ENCODE measurements around the gene SLC43A3.
"Not testable (repeated sequence)": the region's sequence is repeated elsewhere in the genome, so short reads cannot be mapped to it uniquely, and the experiment has no call there.

The SLC43A3 gene

DNA sequence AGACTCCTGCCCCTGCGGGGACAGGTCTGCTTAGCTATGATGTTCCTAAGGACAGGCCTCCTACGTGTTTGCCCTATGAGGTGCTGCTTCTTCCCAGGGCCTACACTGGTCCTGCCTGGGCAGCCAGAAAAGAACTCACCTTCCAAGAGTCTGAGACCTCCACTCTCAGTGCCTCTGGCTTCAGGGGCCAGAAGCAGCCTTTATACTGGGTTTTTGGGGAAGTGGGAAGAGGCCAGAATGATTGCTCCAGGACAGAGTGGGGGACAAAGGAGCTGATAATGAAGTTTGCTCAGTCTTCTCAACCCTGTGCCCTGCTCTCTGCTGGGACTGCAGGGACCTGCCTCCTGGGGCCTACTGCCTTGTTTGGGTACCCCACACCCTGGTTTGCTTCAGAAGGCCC is 45.9 kb downstream of the SLC43A3 start, which contains the start of gene PRG3:
TSS of gene PRG3 (minus strand) at position 176 of the 400 bp plus-strand sequence. CDS start 442 bp downstream, outside the sequence.
- no peak for DNase-seq (ENCODE audit: low read depth, low spot score)

DNA sequence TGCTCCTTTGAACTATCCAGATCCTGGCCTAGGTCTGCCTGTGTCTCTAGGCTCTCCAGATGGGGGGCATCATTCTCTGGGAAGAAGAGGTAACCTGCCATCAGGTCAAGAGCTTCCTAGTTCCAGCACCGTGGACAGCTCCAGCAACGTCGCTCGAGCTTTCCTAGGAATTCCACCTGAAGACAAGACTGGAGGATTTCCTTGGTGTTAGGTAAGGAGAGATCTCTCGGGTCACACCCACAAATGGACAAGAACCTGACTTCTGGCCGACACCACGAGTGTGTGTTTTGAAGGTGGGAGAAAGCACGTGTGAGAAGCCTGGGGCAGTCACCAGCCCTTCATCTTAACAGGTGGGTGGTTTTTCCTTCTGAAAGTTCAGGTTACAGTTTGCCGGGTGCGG is 47.2 kb downstream of the SLC43A3 start:
- no peak for DNase-seq (ENCODE audit: low read depth, low spot score)

DNA sequence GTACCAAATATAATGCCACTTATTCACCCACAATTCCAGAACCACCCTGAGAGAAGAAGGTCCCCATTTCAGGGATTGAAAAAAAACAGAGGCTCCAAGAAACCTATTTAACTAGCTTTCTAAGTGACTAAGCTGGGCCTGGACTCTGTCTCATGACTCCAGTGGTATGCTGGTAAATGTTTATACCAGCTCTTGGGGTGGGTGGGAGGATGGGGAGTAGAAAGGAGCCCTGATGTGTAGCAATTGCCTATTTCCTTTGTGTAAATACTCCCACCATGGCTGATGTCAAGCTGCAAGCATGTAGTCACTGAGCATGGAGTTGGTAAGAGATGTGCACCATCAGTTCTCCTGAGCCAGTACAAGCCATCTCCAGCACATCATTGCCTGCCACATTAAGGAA is 48.7 kb downstream of the SLC43A3 start:
- DNase-seq (ENCODE audit: low read depth, low spot score): no peak

DNA sequence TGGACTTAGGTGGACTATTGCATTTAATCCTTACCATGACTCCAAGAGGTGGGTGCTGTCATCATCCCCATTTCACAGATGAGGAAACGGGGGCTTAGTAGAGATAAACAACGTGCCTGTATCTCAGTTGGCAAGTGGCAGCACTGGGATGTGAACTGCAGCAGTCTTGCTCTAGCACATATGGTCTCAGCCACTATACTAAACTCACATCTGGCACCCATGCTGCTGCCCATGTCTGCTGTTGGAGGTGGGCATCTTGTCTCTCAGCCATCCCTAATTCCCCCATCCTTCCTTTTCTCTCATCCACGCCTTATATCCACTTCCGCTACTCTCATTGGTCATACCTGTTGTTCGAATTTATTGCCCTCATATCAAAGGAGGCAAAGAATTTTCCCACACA is 49.8 kb downstream of the SLC43A3 start:
- no peak for DNase-seq (ENCODE audit: low read depth, low spot score)

DNA sequence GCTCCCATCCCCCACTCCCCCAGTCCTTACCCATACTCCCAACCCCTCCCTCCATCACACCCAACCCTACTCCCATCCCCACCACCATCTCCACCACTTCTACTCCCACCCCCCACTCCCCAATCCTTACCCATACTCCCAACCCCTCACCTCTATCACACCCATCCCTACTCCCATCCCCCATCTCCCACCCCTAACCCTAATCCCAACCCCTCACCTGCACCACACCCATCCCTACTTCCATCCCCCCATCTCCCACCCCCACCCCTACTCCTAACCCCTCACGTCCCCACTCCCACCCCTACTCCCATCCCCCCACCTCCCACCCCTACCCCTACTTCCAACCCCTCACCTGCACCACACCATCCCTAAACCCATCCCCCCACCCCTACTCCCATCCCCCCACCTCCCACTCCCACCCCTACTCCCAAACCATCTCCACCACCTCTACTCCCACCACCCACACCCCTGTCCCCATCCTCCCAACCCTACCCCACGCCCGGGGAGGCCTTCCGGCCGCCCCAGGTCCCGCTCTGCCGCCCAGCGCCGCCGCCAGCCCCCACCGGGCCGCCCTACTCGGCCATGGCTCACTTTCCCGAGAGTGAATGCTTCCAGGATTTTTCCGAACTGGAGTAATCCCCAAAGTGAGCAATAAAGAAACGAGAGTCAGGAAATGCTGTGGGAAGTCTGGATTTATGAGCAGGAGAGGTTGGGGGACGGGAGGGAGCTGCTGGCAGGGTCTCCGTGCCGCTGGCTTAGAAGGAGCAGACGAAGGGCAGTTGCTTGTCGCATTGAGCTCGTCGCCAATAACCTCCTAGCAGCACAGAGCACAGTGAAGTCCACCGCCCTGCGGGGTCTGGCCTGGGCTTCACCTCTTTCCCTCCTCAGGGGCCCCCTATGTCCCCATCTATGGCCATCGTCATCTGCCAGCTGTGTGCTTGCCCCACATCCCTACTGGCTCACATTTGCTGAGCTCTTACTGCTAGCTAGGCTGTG is 50.5 kb downstream of the SLC43A3 start:
- DNase-seq (ENCODE audit: low read depth, low spot score): no peak

DNA sequence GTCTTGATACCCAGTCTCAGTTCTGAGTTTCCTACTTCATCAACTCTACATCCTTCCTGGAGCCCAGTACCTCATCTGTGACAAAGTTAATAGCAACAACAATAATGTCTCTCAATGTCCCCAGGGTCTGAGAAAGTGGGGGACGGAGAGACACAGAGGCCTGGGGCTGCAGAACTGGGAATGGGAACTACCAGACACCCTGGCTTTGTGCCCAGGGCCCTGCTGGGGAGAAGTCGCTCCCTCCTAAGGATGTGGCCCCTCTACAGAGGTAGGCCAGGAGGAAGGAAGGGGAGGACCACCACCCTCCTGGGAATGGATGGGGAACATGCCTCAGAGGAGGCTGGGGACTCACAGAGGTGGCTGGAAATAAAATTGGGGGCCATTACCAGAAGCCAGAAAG is 51.4 kb downstream of the SLC43A3 start:
- DNase-seq (ENCODE audit: low read depth, low spot score): no peak

DNA sequence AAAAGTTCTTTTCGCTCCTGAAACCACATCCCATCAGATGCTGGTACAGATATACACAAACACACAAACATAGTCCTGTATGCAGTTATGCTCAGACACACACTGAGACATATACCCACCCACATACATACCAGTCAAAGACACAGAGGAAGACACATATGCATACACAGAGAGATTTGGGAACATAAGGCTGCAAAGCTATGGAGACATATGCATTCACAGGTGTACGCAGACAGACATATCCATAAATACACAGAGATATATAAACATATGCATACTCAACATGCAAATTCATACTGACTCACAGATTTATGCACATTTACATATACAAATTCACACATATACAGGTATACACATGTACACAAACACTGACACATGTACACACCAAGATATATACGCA is 52.0 kb downstream of the SLC43A3 start:
- no peak for DNase-seq (ENCODE audit: low read depth, low spot score)

DNA sequence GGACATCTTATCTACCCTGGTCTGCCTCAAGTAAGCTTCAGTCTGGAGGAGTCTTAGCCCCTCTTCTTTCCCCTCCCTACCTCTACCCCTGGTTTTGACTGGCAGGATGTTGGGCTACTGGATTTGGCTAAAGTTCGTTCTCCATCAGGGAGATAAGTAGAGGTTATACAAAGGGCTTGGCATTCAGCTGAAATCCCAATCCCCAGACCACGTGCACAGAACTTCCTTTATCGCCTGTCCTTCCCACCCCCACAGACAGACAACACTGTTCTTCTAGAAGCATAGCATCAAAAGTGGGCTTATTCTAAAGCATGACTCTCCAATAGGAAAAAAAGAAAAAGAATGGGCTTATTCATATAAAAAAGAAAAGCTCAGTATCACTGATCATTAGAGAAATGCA is 53.8 kb downstream of the SLC43A3 start:
- DNase-seq (ENCODE audit: low read depth, low spot score): no peak

DNA sequence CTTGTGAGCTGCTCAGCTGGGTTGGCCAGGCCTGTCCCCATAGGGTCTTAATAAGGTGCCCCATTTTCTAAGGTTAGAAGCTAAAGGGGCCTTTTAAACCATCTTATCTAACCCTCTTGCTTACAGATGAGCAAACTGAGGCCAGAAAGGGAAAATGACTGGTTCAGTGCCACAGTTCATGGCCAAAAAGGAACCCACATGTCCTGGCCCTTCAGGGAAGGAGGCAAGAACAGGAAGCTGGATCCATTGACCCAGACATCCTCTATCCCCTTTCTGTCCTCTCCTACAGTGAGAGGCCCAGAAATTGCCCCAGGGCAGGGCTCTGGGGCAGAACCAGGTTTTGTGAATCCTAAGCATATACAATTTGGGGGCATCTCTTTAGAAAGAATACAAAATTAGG is 56.0 kb downstream of the SLC43A3 start:
- DNase-seq (ENCODE audit: low read depth, low spot score): no peak

DNA sequence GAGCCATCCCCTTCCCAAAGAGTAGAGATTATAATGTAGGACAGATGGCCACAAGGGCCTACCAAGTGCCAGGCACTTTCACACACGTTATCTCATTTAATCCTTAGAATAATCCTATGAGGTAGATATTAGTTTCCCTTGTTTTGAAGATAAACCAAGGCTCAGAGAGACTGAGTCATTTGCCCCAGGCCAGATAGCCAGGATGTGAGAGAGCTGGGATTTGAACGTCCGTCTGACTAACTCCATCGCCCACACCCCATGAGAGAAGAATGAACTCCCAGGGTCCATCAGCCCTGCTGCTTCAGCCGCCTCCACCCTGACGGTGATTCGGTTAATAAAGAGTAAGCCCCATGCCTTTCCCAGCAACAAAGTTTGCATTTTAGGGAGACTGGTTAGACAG is 56.7 kb downstream of the SLC43A3 start:
- DNase-seq (ENCODE audit: low read depth, low spot score): no peak

DNA sequence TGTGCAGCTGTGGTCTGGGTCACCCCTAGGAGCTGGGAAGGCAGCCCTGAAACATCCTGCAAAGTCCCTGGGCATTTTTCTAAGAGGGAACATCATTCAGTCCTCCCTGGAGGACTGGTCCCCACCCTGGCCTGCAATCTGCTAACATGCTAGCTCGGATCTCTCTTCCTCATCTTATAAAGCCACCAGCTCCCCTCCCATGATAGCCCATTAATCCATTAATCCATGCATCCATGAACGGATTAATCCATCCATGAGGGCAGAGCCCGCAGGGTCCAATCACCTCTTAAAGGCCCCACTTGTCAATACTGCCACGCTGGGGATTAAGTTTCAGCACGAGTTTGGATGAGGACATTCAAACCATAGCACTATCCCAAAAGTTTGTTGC is 58.1 kb downstream of the SLC43A3 start:
- DNase-seq (ENCODE audit: low read depth, low spot score): no peak

DNA sequence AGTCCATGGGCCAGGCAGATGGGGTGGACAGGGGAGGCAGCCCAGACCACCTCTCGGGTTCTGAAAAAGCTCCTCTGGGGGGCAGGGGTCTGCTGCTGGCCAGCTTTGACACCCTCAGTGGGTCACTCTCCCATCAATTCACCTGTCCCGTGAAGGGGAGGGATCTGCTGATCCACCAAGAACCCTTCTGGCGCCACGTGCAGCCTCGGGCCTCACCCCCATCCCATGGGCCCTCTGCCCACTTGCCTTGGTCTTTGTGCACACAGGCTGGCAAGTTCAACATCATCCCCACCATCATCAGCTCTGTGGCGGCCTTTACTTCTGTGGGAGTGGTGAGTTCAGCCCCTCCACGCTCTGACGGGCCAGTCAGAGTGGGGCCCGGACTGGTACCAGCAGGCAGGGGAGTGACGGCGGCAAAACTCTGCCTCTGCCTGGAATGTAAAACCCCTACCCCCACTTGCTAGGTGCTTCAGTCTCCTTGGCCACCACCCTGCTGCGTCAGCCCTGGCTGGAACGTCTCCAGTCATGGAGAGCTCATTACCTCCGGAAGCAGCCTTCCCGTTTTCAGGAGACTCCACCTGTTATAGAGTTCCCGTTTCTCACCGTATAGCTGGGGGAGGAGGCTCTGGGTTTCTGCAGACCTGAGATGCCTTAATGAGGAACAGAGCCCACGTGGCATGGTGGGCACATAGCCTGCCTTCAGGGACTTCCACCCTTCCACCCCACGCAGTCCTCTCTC is 58.6 kb downstream of the SLC43A3 start:
- no peak for DNase-seq (ENCODE audit: low read depth, low spot score)

DNA sequence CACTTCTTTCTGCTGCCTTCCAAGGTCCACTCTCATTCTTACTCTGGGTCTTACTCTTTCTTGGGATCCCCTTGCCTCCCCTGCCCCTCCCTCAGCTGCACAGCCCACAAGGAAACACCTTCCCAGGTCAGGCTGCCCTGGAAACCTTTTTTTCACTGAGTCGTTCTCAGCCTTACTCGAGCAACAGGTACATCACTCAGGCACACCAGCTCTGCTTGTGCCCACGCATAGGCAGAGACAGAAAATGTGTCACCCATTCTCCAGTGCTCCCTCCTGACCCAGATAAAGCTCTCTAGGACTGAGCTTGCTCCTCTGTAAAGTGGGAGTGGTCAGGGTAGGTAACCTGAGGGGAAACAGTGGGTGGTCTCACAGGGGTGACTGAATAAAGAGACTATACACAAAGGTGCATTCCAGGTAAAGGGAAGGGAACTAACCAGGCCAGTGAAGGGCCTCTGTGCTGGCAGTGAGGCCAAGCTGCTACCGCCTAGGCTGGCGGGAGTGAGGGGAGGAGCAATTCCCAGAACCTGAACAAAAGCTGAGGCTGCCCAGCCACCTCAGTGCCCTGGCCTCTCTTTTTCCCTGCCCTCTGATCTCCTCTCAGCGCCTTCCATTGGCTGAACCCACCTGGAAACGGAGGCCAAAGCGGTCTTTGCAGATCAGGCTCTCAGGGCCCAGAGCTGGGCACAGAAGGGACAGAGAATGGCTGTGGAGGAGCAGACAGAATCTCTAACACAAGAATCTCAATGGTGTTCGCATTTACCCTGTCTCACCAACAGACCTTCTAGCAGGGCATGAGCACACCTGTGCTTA is 61.9 kb downstream of the SLC43A3 start:
- DNase-seq (ENCODE audit: low read depth, low spot score): no peak

DNA sequence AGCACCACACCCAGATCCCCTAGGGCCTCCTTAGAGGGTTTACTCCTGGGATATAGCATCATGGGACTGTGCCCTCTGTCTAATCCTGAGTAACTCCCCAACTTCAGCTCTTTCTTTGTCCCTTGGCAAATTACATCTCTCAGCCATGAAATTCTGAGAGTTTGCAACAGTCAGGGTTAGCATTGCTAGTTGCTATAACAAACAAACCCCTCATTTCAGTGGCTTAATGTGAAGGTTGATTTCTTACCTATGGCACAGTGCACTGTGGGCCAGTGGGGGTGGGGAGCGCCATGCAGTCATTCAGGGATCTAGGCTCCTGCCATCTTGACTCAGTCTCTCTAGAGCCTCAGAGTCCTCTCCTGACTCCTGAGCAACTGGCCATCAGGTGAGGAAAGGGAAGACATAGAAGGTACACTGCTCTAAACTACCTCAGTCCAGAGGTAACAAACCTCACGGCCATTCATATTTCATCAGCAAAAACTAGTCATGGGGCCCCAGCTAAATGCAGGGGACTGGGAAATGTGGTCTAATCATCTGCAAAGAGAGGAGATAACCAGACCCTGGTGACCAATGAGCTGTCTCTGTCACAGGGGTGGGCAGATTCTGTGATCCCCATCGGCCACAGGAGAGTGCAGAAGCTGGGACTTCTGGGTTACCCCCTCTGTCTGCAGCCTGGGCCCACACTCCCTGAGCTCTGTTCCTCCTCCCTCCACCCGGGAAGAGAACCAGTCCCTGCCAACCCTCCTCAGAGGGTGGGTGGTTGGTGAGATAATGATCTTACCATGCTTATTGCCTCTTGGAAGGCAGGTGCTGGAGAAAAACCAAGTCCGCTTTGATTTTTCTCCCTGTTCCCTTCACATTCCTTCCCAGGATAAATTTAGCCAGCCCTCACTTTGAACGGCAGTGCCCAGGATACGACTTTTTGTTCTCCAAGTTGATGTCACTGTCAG is 63.5 kb downstream of the SLC43A3 start:
- DNase-seq (ENCODE audit: low read depth, low spot score): no peak

DNA sequence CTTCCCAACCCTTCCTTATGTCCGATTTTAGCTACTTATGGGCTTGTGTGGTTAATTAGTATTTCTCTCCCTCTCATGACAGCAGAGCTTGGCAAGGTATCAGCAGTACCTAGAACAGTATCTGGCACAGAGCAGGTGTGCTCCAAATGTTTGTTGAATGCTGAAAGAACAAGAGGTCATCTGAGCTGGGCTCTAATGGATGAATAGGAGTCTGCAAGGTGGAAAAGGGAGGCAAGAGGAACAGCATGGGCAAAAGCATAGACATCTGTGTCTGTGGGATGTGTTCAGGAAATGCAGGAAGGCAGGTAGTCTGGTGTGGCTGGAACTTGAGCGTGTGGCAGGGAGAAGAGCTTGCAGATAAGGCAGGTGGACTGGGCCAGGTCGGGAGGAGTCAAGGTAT is 65.0 kb downstream of the SLC43A3 start:
- no peak for DNase-seq (ENCODE audit: low read depth, low spot score)

DNA sequence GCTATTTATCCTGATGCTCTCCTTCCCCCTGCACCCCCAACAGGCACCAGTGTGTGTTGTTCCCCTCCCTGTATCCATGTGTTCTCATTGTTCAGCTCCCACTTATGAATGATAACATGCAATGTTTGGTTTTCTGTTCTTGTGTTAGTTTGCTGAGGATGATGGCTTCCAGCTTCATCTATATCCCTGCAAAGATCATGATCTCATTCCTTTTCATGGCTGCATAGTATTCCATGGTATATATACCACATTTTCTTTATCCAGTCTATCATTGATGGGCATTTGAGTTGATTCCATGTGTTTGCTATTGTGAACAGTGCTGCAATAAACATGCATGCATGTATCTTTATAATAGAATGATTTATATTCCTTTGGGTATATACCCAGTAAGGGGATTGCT is 65.5 kb downstream of the SLC43A3 start:
- not testable (repeated sequence) for DNase-seq (ENCODE audit: low read depth, low spot score)

DNA sequence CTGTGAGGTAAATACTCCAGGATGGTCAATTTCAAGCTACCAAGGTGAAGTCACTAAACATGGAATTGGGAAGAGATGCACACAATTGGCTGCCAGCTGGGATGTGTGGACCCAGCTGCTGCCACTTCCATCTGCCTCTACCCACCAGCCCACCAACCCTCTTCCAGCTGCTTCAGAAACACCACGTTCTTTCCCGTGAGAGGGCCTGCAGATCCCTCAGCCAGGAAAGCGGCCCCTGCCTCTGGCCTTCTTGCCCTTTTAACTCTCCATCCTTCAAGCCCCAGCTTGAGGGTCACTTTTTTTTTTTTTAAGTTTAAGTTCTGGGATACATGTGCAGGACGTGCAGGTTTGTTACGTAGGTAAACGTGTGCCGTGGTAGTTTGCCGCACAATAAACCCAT is 65.9 kb downstream of the SLC43A3 start:
- DNase-seq (ENCODE audit: low read depth, low spot score): no peak

DNA sequence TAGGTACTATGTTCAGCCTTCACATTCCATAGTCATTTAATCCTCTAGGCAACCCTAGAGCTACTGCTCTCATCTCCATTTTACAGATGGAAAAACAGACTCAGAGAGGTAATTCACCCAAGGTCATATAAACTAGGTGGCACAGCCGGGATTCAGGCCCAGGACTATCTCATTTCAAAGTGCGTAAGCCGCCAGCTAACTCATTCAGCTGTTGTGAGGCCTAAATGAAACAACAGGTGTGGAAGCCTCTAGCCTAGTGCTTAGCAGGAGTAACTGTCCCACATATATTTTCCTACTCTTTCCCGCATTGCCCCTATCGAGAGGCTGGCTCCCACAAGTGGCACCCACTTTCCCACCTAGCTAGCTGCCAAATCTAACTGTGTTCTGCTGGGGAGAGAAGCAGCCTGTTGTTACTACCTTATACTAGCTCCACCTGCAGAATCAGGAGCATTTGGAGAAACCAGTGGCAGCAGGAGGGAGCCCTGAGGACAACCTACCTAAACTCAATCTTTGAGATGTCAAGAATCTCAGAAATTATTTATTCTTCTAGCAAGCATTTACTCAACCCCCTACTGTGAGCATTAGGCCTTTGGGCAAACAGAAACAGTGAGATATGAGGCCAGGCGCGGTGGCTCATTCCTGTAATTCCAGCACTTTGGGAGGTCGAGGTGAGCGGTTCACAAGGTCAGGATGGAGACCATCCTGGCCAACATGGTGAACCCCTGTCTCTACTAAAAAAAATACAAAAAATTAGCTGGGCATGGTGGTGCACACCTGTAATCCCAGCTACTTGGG is 66.8 kb downstream of the SLC43A3 start:
- DNase-seq (ENCODE audit: low read depth, low spot score): no peak

DNA sequence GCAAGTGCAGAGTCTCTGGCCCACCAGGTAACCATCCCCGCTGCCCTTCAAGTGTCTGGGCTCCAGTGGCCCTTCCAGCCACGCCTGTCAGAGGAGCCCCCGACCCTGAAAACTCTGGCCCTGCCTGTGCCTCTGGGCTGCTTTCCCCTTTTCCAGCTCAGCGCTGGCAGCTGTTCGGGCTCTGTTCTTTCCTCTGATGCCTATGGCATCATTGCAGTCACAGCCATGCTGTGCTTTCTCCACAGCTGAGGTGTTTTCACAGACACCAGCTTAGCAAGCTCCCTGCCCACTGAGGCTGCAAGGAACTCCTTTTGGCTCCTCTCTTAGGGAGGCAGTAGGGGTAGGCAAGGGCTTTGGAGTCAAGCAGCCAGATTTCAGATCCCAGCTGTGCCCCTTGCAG is 67.5 kb downstream of the SLC43A3 start:
- no peak for DNase-seq (ENCODE audit: low read depth, low spot score)

DNA sequence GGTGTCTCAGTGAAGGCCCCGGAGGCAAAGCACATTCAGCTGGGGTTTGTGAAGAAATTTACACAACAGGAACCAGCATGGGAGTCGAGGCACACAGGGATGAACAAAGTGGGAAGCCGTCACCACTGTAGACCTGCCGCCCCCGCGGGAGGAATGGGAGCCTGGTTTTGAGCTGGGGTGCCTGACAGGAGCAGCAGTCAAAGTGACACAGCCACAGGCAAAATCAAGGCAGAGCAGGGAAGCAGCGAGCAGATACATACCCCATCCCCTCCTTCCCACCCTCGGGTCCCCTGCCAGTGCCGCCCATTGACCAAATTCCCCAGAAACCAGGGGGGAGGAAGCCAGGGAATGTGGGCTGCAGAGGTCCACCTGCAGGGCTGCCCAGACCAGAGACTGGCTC is 67.9 kb downstream of the SLC43A3 start:
- no peak for DNase-seq (ENCODE audit: low read depth, low spot score)

Measured in activated CD4-positive, CD25-positive, alpha-beta regulatory T cell treated with anti-CD3 and anti-CD28 coated beads, Interleukin-2, amount 50 U/mL, for 16 hours (primary cell).